K562 (cell line): Measurements from ENCODE around the gene PIANP. TPM values are rescaled to one million over a fixed set of nuclear protein-coding genes. Genes with fewer than 3 reads are reported as not detected.

Source experiments
- ATAC-seq: fragments of 200-7000 bp; cut with Tn5 transposase; 3 replicates; pipeline ENCODE4 v1.9.1; 2020; ENCODE audit warnings: moderate library complexity
- BruUV-seq: library from RNA; stranded (reverse); fragments of 400-500 nt; replicated peaks from 2 replicates; lab custom pipeline; 2021; lab: Mats Ljungman, UMichigan
- CTCF ChIA-PET: fragments of 300-600 bp; formaldehyde crosslinking; extraction: SDS; loops from one replicate; lab custom pipeline; 2021; ENCODE audit warnings: low intra/inter-chr PET ratio; lab: Yijun Ruan, JAX
- POLR2A ChIA-PET: fragments of 300-600, 350-650 bp; sonication (Branson Sonifier 250); formaldehyde crosslinking; extraction: SDS; loops from one replicate; lab custom pipeline; 2021; ENCODE audit warnings: antibody characterized with exemption, inconsistent platforms; lab: Yijun Ruan, JAX
- DNase-seq, 4 experiments: peaks; one replicate each; pipeline versions ENCODE4 v3.0.0 to v3.0.0-alpha.2; 2011 to 2018; ENCODE audit warnings: low spot score in 3 of 4, mixed read lengths in 3 of 4; ENCODE audit errors: extremely low read depth in 1 of 4
- FAIRE-seq: peaks from 2 replicates; lab custom pipeline; 2011; peaks lifted over from hg19 to GRCh38; lab: Jason Lieb, UNC
- H2AFZ ChIP-seq: 2 replicates; pipeline ENCODE4 v1.6.0; 2011; ENCODE audit warnings: low read depth, low read length, control low read depth, inconsistent platforms
- H3K27ac ChIP-seq: fragments of 200-600 bp; 3 replicates; pipeline ENCODE4 v1.8.0; 2011; ENCODE audit warnings: low read depth, mild to moderate bottlenecking, control low read depth, inconsistent platforms, low read length, moderate library complexity, mixed read lengths; ENCODE audit errors: extremely low read depth
- H3K27me3 ChIP-seq, 2 experiments: fragments of 300-600 bp in 1 of 2; 2 replicates in 1 of 2; 3 replicates in 1 of 2; pipeline versions ENCODE4 v1.6.0 to v1.8.0; 2011; ENCODE audit warnings: inconsistent platforms in 2 of 2, low read length in 2 of 2, mild to moderate bottlenecking in 1 of 2, mixed read lengths in 1 of 2, moderate library complexity in 1 of 2; ENCODE audit not compliant: control insufficient read depth in 2 of 2, insufficient read depth in 2 of 2
- H3K36me3 ChIP-seq: fragments of 300-600 bp; 3 replicates; pipeline ENCODE4 v1.8.0; 2011; ENCODE audit warnings: mild to moderate bottlenecking, low read length, inconsistent platforms; ENCODE audit not compliant: control insufficient read depth, insufficient read depth
- H3K4me1 ChIP-seq, 2 experiments: fragments of 200-600 bp in 1 of 2; replicated peaks in 1 of 2; 2 replicates in 1 of 2; 3 replicates in 1 of 2; pipeline versions ENCODE4 v1.5.1 to v1.8.0; 2011; ENCODE audit warnings: inconsistent platforms in 2 of 2, low read length in 2 of 2, mild to moderate bottlenecking in 1 of 2, mixed read lengths in 1 of 2, moderate library complexity in 1 of 2; ENCODE audit not compliant: control insufficient read depth in 2 of 2, insufficient read depth in 2 of 2
- H3K4me2 ChIP-seq: 2 replicates; pipeline ENCODE4 v1.6.1; 2011; ENCODE audit warnings: low read length, control low read depth, inconsistent platforms, mixed read lengths; ENCODE audit not compliant: insufficient read depth
- H3K4me3 ChIP-seq: fragments of 200-600 bp; sonication (generic), shearing (Covaris generic); 2 replicates; pipeline ENCODE4 v1.5.1; 2016; ENCODE audit warnings: control low read depth, inconsistent platforms
- H3K79me2 ChIP-seq: fragments of 200-600 bp; 3 replicates; pipeline ENCODE4 v1.8.0; 2011; ENCODE audit warnings: low read length, inconsistent platforms; ENCODE audit not compliant: control insufficient read depth, insufficient read depth
- H3K9ac ChIP-seq, 2 experiments: 2 replicates each; pipeline versions ENCODE4 v1.6.0 to v1.6.1; 2011; ENCODE audit warnings: low read depth in 2 of 2, low read length in 2 of 2, control low read depth in 1 of 2, inconsistent platforms in 1 of 2, mild to moderate bottlenecking in 1 of 2, mixed read lengths in 1 of 2; ENCODE audit not compliant: insufficient read depth in 1 of 2
- H3K9me1 ChIP-seq: one replicate; pipeline ENCODE4 v1.6.0; 2011; ENCODE audit warnings: inconsistent platforms, mild to moderate bottlenecking, low read length, moderate library complexity; ENCODE audit not compliant: control insufficient read depth, insufficient read depth
- H3K9me3 ChIP-seq: replicated peaks from 2 replicates; pipeline ENCODE4 v1.5.1; 2011; ENCODE audit warnings: low read depth, low read length, inconsistent platforms; ENCODE audit not compliant: control insufficient read depth, insufficient read depth
- H4K20me1 ChIP-seq: replicated peaks from 2 replicates; pipeline ENCODE4 v1.6.1; 2011; ENCODE audit warnings: low read length, inconsistent platforms, mixed read lengths; ENCODE audit not compliant: control insufficient read depth, insufficient read depth
- ZBTB1 ChIP-seq: sonication (generic); formaldehyde crosslinking; IDR thresholded peaks from 2 replicates; pipeline ENCODE4 v1.8.1; 2023; ENCODE audit warnings: missing genetic modification reagents, low read depth, mild to moderate bottlenecking, borderline replicate concordance
- WGBS: fragments of 100-300 bp; shearing (Covaris generic); methylation state at CpG from one replicate; pipeline ENCODE4 v1.1.6; 2016; ENCODE audit warnings: low coverage, mixed read lengths; ENCODE audit not compliant: insufficient coverage; ENCODE audit errors: missing lambda C conversion rate; 5-methylcytosine and 5-hydroxymethylcytosine counted together
- in situ Hi-C: fragments of 300-500 bp; cut with MboI; formaldehyde crosslinking; loops from 4 replicates; pipeline ENCODE4 v1.15.0; 2018; ENCODE audit warnings: inconsistent platforms, mixed read lengths
- intact Hi-C: fragments of 100-400 bp; cut with micrococcal nuclease; formaldehyde crosslinking; loops from 2 replicates; pipeline ENCODE4 v1.14.2; 2022
- polyA plus RNA-seq, 8 experiments: library from polyadenylated mRNA; depleted of rRNA in 4 of 8; stranded (reverse) in 5 of 8; unstranded in 3 of 8; fragments of >200 nt; fragmentation: Nextera tagmentation in 2 of 8; fragmentation: Illumina TruSeq in 1 of 8; extraction: Ambion mirVana in 2 of 8; extraction: Trizol in 1 of 8; gene quantifications; 2 replicates each; pipeline versions ENCODE4 v1.2.1 to v1.2.3, GENCODE V29; 2011 to 2014; ENCODE audit warnings: inconsistent platforms in 1 of 8, missing spikeins in 1 of 8
- total RNA-seq, 7 experiments: library from RNA; depleted of rRNA in 6 of 7; stranded (reverse); fragments of >200 nt in 6 of 7; fragmentation: Illumina TruSeq in 2 of 7; extraction: Trizol in 2 of 7; gene quantifications; 2 replicates each; pipeline versions ENCODE4 v1.2.1 to v1.2.3, GENCODE V29; 2011 to 2021; ENCODE audit warnings: low replicate concordance in 1 of 7
- TF ChIP-seq, protein P1 (sequence below): sonication (generic); formaldehyde crosslinking; IDR thresholded peaks from 2 replicates; pipeline ENCODE4 v1.8.0; 2022; ENCODE audit warnings: missing genetic modification reagents, mild to moderate bottlenecking, borderline replicate concordance

PIANP gene
- total and polyA plus RNA-seq, 9 of the 15 experiments (the other 6 are each of a cell fraction or from before 2014, with no cell fraction given), result 0.07 TPM; not detected in 8

DNA sequence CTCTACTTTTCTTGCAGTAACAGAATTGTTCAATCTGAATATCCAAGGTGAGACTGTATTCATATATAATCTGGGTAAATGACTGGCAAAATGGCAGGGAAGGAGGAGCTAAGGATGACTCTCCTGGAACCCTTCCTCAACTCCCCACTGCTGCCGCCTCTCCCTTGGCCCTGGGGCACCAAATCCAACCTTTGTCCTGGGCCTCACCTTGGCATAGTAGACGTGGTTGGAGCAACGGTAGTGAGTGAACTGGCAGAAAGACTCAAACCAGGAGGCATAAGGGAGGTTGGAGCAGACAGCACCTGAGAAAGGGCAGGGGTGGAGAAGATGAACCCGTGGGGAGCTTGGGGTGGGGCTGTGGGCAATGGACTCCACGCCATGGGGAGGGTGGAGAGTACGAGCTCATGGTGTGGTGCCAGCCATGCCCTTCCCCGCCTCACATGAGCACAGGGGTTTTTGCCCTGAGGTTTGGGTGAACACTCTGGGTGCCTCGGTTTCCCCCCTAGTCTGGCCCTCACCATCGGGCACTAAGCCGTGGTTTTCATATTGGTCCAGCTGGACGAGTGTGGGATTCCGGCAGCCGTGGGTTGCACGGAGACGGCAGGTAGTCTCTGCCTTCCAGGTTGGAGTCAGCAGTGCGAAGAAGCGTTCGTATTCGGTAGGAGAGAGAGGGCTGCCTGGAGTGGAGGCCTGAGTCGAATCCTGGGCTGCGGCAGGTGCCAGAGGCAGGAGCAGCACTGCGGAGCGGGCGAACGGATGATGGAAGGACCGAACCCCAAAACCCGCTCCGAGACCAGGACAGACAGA is 54.1 kb downstream of the PIANP start:
- Histone ChIP-seq H3K4me1 (peaks cover 0 to 8% of the 10 kb centered on the region in 2 experiments; a peak in 4 of 5 replicates), H3K9me1 (no peaks in the 10 kb centered on the region), H2AFZ (no peak overlapping the region), H3K27ac (no peak overlapping the region), H3K9ac (no peak overlapping the region), H3K36me3 (peaks cover 4% of the 10 kb centered on the region; the same call in 1 of the 3 replicates), H3K27me3 (no peaks in the 10 kb centered on the region), H3K4me3 (no peak overlapping the region), H3K4me2 (no peak overlapping the region), H3K9me3 (peaks cover 8% of the 10 kb centered on the region), H3K79me2 (no peaks in the 10 kb centered on the region), H4K20me1 (no peaks in the 10 kb centered on the region)
- TF ChIP-seq, protein P1, sequence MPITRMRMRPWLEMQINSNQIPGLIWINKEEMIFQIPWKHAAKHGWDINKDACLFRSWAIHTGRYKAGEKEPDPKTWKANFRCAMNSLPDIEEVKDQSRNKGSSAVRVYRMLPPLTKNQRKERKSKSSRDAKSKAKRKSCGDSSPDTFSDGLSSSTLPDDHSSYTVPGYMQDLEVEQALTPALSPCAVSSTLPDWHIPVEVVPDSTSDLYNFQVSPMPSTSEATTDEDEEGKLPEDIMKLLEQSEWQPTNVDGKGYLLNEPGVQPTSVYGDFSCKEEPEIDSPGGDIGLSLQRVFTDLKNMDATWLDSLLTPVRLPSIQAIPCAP (CRISPR knock-in tag), result no peak
- TF ChIP-seq ZBTB1, result no peak
- WGBS, result 70% methylated on average over 2 of the region's 28 CpGs
- FAIRE-seq (no peak), DNase-seq (no peak), ATAC-seq (no peak)
- CTCF ChIA-PET, result no interaction called here
- POLR2A ChIA-PET, result interaction anchor here (0.8 kb wide), 1 partner anchor 315 kb away, joined by 3 read pairs; no protein-coding TSS in a partner anchor
- intact Hi-C loops, result no loop called here
- in situ Hi-C loops, result no loop called here
- BruUV-seq, result no TSS peak
